Left renal cortex interstitium (tissue), 4 donors: ENCODE measurements around the gene MAPK13. TPM values are rescaled to one million over a fixed set of nuclear protein-coding genes. Genes with fewer than 3 reads are reported as not detected.
"Not testable (repeated sequence)": the region's sequence is repeated elsewhere in the genome, so short reads cannot be mapped to it uniquely, and the experiment has no call there.

Experiments used
- DNase-seq, 4 donors: peaks; one replicate each; pipeline ENCODE4 v3.0.0-alpha.2; 2013; ENCODE audit warnings: low read depth in 4 of 4, low spot score in 2 of 4, missing footprints in 1 of 4
- polyA plus RNA-seq, 4 donors: library from polyadenylated mRNA; unstranded; fragments of 120-200 nt; gene quantifications; one replicate each; pipeline ENCODE4 v1.2.1, GENCODE V29; 2013; ENCODE audit not compliant: insufficient read length in 4 of 4

MAPK13 gene
- polyA plus RNA-seq, result 10 to 100 TPM; 19.9 to 28.9 (median 22.0) TPM

DNA sequence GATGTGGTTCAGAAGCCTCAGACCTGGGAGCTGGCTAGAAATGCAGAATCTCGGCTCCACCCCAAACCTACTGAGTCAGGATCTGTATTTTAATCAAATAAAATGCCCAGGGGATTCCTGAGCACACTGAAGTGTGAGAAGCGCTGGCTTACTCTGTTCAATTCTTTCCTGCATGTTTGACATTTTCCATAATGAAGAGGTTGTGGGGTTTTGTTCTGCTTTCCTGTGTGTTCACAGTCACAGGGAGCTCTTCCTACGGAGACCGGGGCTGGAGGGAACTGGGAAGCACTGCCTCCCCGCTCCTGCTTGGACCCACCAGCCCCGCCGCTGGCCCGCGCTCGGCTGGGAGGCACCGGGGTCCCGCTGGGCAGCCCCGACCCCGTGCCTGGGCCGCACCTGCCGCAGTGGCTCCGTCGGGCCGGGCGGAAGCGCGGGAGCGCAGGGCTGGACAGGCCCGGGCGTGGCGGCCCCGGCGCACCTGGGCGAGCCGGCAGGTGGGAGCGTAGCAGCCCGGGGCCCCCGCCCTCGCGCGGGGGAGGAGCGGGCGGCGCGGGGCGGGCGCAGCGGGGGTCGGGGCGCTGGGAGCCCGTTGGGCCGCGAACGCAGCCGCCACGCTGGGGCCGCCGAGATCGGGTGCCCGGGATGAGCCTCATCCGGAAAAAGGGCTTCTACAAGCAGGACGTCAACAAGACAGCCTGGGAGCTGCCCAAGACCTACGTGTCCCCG lies at the start of gene MAPK13:
Gene MAPK13 (plus strand): TSS at position 573 of the 726 bp plus-strand sequence. CDS start 70 bp downstream, at position 643.
- DNase-seq, result no peak

DNA sequence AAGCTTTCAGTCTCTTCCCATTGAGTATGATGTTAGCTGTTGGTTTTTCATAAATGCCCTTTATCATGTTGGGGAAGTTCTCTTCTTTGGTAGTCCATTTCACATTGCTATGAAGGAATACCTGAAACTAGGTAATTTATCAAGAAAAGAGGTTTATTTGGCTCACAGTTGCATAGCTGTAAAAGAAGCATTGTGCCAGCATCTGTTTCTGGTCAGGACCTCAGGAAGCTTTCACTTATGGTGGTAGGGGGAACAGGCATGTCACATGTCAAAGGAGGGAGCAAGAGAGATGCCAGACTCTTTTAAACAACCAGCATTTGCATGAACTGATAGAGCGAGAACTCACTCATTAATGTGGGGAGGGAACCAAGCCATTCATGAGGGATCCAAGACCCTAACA lies 48.0 kb upstream of the MAPK13 start:
- DNase-seq, result no peak

DNA sequence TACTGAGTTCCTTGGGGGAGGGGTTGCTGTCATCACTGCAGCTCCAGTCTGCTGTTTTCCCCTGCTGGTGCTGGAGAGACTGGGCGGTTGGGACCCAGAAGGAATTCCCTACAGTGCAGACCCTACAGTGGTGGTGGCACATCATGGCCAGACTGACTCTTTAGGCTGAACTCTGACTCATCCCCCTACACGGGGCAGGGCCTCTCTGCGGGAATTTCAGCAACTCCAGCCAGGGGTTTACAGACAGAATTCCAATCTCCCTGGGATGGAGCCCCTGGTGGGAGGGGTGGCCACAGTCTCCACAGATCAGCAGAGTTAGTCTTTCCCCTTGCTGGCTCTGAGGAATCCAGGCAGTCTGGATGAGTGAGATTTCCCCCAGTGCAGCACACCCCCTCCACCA lies 46.9 kb upstream of the MAPK13 start:
- no peak for DNase-seq

DNA sequence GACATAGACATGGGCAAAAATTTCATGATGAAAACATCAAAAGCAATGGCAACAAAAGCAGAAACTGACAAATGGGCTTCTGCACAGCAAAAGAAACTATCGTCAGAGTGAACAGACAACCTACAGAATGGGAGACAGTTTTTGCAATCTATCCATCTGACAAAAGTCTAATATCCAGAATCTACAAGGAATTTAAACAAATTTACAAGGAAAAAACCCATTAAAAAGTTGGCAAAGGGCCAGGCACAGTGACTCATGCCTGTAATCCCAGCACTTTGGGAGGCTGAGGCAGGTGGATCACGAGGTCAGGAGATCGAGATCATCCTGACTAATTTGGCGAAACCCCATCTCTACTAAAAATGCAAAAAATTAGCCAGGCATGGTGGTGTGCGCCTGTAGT lies 42.1 kb upstream of the MAPK13 start:
- DNase-seq, result not testable (repeated sequence)

DNA sequence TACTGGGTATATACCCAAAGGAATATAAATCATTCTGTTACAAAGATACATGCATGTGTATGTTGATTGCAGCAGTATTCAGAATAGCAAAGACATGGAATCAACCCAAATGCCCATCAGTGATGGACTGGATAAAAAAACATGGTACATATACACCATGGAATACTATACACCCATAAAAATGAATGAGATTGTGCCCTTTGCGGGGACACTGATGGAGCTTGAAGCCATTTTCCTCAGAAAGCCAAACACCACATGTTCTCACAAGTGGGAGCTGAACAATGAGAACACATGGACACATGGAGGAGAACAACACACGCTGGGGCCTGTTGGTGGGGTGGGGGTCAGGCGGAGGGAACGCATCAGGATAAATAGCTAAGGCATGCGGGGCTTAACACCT lies 41.3 kb upstream of the MAPK13 start:
- no peak for DNase-seq

DNA sequence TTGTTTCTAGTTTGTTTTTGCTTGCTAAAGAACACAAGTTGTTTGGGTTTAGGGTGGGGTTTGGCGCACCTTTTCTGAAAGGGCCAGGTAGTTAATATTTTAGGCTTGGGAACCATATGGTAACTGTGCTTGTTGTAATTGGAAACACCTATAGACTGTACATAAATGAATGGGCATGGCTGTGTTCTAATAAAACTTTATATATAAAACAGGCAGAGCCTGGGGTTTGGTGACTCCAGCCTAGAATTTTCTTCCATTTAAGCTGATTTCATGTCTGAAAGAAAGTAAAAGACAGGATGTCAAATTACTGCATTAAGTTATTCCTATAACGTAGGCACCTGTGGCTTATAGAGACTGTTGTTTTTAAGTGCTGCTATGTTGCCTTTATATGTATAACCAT lies 36.1 kb upstream of the MAPK13 start:
- no peak for DNase-seq

DNA sequence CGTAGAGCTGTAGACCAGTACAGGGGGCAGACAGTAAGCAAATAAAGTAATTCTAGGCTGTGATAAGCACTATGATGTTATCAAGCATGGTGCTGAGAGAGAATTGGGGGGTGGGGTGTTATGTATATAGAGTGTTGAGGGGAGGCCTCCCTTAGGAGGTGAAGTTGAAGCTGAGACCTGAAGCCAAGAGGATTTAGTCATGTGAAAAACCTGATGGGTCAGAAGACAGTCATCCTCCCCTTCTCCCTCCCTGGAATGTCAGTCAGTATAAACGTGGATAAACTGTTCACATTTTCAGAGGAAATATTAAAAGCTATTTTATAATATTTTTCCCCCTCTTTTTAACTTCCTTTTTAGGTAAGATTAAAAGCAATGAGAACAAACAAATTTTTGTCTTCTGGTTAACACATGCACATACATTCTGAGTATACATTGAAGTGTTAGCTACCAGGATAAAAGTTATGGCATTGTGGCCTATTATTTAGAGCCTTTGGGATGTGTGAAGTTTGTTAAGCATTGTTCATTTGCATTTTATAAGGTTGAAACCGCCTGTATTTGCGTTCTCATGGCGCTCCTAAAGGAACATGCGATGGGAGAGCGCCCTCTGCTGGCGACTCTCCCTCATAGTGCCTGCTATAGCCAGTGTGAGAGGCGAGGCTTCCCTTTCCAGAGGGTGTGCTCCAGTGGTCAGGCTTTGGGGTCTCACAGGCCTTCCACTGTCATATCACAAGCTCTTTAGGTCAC lies 35.4 kb upstream of the MAPK13 start:
- peak; percentile 50 to 68 (median 61) for DNase-seq

DNA sequence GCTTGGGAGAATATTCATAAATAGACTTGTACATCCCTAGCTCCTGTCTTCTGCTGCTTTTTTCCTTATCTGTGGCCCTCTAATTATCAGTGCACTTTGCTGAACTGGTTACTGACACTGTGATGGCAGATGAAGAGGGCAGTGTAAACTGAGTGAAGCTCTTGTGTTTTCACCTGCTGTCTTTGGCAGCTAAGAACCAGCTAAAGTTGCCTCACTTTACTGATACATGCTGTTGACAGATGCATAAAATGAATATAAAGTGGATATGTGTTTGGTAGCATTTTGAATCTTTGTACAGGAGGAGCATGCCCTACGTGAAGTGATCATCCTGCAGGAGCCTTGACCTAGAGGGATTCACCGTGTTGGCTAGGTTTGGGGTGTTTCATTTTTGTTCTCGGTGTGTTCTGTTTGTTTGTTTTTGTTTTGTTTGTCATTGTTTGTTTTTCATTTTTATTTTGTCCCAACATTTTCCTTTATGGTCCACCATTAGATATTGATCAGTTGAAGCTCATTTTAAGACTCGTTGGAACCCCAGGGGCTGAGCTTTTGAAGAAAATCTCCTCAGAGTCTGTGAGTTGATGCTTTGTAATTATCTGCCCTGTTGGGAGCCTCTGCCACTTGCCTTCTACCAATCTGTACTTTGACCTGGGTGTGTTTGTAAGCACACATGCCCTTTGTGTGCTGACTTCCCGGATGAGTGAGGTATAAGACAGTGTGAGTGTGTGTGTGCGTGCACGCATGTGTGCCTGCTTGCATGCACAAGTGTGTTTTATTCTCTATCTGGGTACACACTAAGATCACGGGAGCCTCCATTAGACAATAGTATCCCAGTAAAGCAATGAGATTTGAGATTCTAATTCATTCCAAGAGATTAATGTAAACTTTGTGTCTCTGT lies 34.6 kb upstream of the MAPK13 start:
- no peak for DNase-seq

DNA sequence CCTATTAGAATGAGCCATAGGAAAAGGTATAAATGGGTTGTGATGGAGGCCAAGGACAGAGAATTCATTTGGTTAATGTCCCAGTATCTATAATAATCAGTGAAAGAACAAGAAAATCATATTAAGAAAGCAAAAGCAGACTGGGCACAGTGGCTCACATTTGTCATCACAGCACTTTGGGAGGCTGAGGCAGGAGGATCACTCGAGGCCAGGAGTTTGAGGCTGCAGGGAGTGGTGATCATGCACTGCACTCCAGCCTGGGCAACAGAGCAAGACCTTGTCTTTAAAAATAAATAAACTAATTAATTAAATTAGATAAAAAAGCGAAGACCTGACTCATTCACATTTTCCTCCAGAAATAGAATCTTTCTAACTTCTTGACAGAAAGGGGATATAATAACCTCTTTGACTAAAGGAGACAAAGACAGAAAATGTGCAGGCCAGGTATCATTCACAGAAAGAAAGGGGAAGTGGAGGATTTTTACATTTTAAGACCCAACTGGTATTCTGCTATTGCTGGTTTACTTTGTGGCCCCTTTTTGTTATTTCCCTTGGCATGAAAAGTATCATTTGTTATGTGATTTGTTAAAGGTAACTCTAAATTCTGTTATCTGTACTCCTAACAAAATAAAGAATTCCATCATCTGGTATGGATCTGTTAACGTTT lies 31.9 kb upstream of the MAPK13 start:
- no peak for DNase-seq

DNA sequence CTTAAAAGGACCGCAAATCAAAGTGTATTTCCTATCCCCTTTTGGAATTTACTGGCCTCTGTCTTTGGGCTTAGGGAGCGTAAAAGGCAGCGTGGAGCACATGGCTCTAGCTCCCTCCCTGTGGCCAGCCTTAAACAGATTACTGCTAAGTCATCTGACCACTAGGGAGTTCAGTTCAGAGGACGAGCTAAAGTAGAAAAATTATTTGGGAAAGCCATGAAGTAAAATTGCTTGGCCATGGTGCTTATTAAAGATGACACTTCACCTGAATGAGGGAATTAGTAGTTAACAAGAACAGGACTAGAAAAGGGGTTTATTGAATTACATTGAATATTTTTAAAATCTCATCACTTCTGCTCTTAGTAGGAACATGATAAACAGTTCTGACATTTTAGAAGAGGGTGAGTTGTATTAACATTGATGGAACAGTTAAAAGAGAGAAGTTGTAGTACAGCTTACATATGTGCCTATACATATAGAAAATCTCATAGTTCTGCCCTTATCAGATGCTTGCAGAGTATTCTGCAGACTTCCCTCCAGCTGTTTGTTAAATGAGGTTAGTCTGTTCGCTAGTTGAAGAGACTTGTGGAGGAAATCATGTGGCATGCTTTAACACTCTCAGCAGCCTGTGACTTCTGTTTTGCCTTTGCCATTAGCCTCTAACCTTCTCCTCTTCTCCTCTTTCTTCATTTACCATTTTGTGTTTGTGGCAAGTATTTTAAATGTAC lies 31.2 kb upstream of the MAPK13 start:
- no peak for DNase-seq

DNA sequence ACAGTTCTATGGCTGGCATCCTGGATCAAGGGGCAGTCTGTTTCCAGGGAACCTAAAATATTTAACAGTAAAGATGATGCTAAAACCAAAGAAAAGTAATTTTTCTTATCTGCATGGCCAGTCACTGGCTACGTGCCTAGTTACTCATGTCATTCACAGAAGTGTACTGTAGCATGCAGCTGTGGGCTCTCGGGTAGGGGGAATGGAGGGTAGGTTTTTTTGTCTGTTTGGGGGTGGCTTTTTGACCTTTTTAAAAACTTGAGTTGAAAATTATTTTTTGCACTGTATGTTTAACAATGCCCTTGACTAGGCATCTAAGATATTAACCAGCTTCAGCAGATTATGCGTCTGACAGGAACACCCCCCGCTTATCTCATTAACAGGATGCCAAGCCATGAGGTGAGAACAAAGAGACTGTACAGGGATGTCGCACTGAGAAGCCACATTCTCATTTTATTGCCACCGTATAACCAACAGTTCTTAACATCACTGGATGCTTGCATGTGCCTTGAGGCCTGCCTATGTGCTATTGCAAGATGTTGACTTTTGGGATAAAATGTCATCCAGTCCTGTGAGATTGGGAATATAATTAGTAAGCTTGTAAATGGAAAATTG lies 30.3 kb upstream of the MAPK13 start:
- no peak for DNase-seq

DNA sequence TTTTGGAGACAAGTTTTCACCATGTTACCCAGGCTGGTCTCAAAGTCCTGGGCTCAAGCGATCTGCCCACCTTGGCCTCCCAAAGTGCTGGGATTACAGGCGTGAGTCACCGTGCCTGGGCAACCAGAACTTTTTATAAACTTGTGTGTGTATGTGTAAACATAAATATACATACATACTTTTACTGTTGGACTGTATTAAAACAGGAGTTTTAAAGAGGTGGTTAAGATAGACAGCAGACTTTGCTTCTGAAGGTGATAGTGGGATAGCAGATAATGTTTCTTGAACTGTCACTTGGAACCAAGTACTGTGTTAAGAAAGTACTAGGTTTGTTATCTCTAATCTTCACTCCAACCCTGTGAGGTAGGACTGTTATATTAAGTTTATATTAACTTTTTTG lies 28.6 kb upstream of the MAPK13 start:
- no peak for DNase-seq

DNA sequence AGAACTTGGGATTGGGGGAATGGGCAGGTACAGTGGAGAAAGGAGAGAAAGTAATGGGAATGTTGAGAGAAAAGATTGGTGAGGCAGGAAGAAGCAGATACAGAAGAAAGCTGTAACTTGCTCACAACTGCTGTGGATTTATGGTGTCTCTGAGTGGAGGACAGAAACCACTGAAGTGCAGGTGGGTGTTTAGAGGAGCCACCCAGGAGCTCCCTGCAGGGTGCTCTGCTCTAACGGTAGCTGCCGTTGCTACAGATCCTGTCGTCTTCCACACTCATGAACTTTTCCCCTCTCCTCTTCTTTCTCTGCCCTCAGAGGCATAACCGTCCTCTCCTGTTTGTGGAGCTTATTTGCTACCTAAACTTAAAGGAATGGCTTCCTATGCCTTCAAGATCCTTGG lies 27.5 kb upstream of the MAPK13 start:
- DNase-seq, result no peak

DNA sequence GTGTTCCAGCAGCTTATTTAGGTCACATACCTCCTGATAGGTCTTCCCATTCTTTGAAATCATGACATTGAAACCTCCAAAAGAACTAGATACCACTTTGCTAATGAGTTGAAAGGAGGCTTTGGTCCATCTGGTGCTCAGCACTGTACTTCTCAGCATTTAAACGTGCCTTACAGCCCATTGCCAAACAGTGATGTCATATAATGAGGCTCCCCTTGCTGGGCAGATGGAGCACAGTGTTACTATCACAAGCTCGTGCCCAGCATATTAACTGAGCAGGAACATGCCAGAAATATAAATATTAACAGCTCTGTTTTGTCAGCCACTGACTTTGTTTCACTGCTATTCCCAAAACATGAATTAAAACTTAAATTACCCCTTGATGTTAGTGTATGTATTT lies 25.5 kb upstream of the MAPK13 start:
- no peak for DNase-seq

DNA sequence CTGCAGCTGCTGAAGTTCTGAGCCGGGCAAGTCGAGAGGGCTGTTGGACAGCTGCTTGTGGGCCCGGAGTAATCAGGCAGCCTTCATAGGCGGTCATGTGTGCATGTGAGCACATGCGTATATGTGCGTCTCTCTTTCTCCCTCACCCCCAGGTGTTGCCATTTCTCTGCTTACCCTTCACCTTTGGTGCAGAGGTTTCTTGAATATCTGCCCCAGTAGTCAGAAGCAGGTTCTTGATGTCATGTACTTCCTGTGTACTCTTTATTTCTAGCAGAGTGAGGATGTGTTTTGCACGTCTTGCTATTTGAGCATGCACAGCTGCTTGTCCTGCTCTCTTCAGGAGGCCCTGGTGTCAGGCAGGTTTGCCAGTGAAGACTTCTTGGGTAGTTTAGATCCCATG lies 21.2 kb upstream of the MAPK13 start:
- DNase-seq, result no peak

DNA sequence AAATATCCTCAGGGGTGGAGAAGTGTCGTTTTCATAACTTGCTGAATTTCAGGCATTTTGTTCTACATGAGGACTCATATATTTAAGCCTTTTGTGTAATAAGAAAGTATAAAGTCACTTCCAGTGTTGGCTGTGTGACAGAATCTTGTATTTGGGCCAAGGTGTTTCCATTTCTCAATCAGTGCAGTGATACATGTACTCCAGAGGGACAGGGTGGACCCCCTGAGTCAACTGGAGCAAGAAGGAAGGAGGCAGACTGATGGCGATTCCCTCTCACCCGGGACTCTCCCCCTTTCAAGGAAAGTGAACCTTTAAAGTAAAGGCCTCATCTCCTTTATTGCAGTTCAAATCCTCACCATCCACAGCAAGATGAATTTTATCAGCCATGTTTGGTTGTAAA lies 20.3 kb upstream of the MAPK13 start:
- no peak for DNase-seq

DNA sequence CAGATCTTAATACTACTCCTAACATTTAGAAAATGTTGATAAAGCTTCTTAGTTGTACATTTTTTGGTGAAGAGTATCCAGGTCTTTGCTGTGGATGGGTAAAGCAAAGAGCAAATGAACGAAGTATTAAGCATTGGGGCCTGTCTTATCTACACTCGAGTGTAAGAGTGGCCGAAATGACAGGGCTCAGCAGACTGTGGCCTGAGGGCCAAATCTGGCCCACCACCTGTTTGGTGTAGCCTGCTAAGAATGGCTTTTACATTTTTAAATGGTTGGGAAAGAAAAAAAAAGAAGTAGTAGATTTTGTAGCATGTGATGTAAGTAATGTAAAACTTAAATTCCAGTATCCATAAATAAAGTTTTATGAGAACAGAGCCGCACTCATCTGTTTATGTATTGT lies 19.4 kb upstream of the MAPK13 start:
- DNase-seq, result no peak

DNA sequence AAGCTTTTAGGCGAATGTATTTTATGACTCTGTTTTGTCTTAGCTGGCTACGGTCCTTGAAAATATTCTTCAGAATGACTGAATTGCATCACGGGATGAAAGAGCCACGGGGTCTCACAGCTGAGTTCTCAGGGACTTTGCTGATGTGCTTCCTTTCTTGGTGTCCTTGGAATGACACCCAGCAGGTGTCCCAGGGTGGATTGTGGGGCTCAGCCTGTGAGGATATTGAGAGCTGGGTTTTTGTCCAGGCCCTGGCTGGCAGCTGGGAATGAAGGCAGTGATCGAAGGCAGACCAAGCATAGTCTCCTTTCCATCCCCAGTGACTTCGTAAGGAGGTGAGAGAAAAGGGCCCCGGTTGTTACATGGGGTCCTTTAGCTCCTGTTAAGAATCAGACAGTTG lies 18.8 kb upstream of the MAPK13 start:
- no peak for DNase-seq

DNA sequence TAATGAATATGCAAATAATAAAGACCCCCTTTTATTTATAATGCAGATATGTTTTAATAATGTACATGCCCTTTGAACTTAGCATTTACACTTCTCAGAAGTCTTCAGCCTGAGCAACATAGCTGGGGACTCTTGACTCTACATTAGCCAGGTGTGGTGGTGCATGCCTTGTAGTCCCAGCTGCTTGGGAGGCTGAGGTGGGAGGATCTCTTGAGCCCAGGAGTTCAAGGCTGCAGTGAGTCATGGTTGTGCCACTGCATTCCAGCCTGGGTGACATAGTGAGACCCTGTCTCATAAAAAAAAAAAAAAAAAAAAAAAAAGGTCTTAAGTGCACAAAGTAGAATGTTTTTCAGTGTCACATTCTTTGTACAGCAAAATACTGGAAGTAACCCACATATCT lies 17.3 kb upstream of the MAPK13 start:
- no peak for DNase-seq

DNA sequence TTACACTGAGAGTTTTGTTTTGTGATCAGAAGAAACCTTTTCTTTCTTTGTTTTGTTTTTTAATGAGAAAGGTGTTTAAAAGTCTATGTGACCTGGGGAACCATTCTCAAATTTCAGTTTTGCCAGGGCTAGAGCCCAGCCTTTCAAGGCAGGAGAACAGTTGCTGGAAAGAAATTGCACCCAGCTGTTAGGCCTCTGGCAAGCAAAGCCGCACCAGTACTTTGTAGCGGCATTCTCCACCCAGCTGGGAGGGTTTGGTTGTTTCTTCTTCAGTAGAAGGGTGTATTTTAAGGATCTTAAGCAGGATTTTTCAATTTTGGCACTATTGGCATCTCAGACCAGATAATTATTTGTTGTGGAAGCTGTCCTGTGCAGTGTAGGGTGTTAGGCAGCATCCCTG lies 16.6 kb upstream of the MAPK13 start:
- DNase-seq, result no peak
